Suppressor macrophage (primary cell): ENCODE data around the gene DNM3.

Experiments
- DNase-seq, 4 experiments: peaks; one replicate each; pipeline ENCODE4 v3.0.0-alpha.2; 2020 to 2022

DNM3 gene

GRCh38 chr1:172144445-172145061, 303.3 kb downstream of the DNM3 start:
- DNase-seq: no peak

- DNase-seq: peak in 2 of 4 experiments; percentile 12 to 16
These were observed 303.9 kb downstream of the DNM3 start for GRCh38 chr1:172145231-172145651.

DNA sequence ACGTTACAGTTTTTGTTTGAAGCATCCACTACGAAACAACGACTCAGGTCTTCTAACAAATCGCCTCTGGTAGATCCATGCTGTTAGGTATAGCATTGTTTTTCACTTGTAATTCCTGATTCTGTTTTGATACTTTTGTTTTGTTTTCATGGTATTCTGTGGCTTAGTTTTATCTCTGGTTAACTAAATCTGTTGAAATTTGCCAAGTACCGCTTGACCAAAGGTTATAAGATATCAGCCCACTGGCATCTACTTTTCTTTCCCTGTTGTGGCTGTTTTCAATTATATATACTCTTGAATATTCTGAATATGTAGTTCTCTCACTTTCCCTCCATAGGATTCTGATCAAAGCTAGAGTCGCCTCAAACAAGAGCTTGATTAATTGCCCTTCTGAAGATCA, 304.4 kb downstream of the DNM3 start:
- DNase-seq: no peak

GRCh38 chr1:172146141-172146850, 305.0 kb downstream of the DNM3 start:
- no peak for DNase-seq

- no peak for DNase-seq
These were observed 306.2 kb downstream of the DNM3 start for GRCh38 chr1:172147541-172147940.

DNA sequence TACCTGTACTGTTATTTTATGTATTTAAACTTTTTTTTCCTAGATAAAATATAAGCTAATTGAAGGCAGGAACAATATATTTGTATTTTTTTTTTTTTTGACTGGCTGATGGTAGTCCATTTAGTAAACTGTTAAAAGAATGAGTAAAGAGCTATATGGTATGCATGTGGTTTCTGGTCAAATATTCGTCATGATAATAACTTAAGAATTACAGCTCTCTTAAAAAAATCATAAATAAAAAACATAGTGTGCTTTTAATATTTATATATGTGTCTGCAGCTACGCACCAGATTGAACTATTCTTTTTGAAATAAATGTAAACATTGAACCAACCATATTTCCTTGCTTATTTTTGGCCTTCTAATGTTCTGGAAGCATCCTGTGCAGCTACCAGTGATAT, 306.9 kb downstream of the DNM3 start:
- DNase-seq: no peak

GRCh38 chr1:172148707-172149106, 307.4 kb downstream of the DNM3 start:
- no peak for DNase-seq

DNA sequence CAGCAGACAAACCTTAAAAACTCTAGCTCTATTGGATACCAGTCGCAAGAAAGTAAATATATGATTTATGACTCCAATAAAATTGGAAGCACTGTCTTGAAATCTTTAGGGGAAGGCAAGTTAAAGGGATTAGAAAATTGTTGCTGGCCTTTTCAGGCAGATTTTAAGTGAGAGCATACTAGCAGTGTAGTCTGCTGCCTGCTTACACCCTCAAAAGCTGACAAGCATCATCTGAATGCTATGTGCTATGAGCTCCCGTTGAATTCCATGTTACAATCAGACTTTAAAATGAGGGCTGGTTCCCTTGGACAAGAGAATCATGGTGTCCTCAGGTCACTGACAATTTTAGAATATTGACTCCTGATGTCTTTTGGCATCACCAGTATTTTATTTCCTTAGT, 308.0 kb downstream of the DNM3 start:
- no peak for DNase-seq

DNA sequence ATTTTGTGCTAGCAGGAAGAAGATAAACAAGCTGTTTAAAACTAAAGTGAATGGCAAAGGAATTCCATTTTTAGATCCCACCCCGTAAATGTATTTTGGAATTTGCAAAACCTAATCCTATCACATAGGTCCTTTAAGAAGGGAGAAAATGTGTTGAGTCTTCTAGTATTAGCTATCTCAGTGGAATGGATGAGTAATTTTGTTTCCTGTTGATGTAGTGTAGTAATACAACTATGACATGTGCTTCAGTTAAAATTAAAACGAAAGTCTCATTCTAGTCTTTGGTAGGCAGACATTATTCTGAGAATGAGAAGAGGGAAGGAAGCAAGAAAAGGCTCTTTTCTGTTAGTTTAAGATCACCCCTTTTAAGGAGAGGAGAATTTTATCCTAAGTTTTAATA, 313.3 kb downstream of the DNM3 start:
- peak in 3 of 4 experiments; percentile 2 to 66 (median 65) for DNase-seq

GRCh38 chr1:172155766-172156165, 314.5 kb downstream of the DNM3 start:
- no peak for DNase-seq

DNA sequence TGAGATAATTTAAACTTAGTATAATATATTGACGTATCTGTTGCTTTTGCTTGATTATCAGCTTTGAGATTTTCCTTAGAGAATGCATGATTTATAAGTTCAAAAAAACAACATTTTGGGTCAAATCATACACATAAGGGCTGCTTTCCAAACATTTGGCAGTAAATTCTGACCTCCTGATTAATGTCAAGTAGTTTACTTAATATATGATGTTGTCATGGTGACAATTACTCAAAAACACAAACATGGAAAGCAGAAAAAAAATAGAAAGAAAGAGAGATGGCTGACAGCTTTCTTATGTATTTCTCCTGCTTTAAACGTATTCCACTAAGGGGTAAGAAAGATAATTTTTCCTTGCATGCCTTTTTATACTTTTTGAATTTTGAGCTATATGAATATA, 320.9 kb downstream of the DNM3 start:
- no peak for DNase-seq

GRCh38 chr1:172163498-172164215, 322.4 kb downstream of the DNM3 start:
- peak; percentile 10 to 48 (median 39) for DNase-seq

DNA sequence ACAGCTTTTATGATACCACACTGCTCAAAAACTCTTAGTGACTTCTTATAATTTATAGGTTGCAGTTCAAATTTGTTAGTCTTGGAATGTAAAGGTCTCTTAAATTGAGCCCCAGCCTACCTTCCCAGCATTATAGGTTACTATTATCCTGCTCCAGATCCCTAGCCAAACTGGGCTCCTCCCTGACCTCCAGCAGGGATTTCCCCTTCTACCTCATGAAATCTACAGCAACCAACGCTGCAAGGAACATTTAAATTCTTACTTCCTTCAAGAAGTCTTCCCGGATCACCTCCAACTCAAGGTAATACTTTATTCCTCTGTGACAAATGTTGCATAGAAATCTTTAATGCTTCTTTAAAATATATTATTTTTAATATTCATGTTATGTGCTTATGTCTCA, 324.1 kb downstream of the DNM3 start:
- no peak for DNase-seq

DNA sequence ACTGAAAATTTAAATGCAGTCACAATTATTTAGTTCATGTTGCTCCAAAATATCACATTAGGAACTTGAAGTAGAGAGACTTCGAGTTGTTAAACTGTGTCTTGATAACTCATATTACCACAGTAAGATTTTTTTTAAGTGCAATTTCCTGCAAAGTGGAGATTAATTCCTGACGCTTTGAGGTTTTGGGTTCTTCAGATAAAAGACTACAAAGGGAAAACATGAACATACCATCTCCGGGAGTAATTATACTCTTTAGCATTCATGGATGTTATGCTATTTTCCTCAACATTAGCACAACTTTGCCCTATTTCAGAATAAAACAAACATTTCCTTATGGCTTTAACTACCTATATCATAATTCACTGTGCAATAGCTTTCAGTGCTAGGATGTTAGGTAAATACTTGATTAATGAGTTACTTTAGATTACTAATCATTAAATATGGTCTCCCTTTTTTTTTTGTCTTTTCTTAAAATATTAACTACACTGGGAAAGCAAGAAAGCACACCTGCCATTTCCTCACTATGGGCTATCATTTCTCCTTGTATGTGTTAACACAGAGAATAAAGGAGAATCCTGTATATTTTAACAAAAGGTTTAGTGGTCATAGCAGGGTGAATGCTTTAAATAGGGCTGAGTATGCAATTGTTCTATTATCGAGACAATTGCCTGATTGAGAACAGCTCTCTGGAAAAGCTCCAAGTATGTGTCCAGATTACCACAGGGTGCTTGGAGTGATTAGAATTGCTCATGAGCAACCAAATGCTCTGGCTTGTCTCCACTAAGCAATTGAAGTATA, 326.7 kb downstream of the DNM3 start:
- no peak for DNase-seq

DNA sequence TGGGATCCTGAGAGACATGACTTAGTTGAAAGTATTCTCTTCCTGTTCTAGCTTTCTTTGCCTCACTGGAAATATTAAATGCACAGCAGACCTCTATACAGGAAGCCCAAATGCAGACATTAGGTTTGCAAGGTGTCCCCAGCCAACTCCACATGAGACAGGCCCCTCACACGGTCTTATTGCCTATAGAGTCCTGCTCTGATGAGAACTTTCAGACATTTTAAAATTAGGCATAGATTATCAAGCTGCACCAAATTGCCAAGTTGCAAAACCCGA, 327.2 kb downstream of the DNM3 start:
- DNase-seq: no peak

DNA sequence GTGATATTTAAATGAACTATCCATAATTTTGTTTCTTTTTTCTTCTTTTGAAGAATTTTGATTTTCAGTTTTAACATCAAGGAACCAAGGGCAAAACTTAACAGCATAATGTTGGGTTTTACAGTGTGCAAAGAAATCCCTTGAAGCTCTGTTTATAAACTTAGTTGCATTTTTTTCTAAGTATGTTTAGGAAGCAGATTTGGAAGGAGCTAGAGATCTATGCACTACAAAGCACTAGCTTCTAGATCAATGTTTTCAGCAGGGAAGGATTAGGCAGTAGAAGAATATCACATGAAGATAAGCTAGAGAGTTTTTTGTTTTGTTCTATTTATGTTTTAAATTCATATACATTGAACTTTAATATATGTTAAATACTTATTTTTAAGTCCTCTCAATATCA, 328.5 kb downstream of the DNM3 start:
- no peak for DNase-seq

GRCh38 chr1:172172352-172172831, 331.1 kb downstream of the DNM3 start:
- DNase-seq: no peak

GRCh38 chr1:172176206-172176605, 334.9 kb downstream of the DNM3 start:
- no peak for DNase-seq

DNA sequence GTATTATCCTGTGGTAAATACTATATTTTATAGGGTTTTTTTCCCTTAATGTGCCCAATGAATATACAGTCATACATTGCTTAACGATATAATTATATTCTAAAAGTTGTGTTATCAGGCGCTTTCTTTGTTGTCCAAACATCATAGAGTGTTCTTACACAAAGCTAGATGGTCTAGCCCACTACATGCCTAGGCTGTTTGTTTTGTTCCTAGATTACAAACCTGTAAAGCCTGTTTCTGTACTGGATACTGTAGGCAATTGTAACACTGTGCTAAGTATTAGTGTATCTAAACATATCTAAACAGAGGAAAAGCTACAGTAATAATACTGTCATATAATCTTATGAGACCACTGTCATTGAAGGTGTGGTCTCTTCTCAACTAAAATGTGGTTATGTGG, 336.6 kb downstream of the DNM3 start:
- no peak for DNase-seq

DNA sequence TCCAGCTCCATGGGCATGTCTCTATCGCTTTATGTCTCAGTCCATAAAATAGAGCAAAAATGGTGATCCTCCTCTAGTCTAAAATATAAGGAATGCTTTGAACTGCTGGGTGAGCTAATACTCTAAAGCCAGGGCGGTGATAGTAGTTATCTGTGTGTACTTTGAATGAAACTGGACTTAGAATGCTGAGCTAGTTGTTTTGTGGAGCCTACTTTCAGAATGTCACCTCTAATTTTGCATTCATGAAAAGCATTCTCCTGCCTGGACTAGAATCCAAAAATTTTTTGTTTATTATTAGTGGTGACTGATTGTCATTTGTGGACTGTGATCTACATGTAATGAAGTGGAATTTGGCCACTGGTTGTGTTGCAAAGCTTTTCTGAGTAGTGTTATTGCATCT, 337.6 kb downstream of the DNM3 start:
- no peak for DNase-seq

DNA sequence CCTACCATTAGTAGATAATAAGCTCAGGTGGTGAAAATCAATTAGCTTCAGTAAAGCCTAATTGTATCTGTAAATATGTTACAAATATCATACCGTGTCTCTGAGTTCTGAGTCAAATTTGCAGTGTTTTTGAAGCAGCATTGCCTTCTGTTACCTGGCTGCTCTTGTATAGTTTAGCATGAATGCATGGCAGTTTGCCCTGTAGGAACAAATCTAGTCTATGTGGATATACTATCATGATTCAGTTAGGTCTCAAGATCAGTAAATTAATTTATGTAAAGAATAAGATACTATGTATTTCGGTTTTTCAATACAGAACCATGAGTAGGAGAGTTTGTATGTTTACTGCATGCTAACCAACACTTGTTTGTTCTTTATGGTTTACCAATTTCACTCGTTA, 338.6 kb downstream of the DNM3 start:
- no peak for DNase-seq

DNA sequence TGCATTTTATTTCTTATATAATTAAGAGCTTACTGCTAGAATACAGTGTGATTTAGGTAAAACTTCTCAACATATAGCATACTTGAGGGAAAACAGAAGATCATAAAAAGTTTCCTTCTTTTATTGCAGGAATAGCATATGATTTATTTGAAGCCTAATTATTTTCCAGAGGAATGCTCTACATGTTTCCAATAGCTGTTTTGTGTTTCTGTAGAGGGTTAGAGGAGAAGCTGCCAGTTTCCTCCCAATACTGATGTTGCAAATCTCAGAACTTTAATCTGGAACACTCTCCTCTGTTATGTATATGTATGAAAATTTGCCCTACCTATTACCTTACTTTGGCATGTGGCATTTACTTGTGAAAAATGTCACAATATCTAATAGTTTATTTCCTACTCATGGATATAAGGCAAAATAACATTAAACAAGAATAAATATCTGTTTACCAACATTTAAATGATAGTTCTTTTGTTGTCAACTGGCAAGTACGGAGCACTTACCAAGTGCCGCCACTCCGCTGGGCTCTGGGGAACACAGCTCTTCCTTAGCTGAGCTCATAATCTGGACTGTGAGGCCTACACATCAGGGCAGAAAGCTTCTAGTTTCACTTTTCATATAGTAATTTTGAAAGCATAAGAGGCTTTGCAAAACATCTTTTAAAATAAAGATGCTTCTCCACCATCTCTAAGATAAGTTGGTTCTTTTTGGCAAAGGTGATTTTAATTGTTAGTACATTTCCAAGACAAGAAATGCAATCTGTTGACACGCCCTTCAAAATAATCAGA, 339.4 kb downstream of the DNM3 start:
- peak; percentile 59 to 80 (median 72) for DNase-seq
